HG03354 (cell line): ENCODE data around the gene RNF19B.
"Not testable (repeated sequence)": the region's sequence is repeated elsewhere in the genome, so short reads cannot be mapped to it uniquely, and the experiment has no call there.

Experiments
- ATAC-seq: cut with Tn5 transposase; IDR thresholded peaks from one replicate; pipeline ENCODE4 v1.9.1; 2021; ENCODE audit warnings: mild to moderate bottlenecking; ENCODE audit not compliant: unreplicated experiment, poor library complexity, severe bottlenecking

The RNF19B gene

DNA sequence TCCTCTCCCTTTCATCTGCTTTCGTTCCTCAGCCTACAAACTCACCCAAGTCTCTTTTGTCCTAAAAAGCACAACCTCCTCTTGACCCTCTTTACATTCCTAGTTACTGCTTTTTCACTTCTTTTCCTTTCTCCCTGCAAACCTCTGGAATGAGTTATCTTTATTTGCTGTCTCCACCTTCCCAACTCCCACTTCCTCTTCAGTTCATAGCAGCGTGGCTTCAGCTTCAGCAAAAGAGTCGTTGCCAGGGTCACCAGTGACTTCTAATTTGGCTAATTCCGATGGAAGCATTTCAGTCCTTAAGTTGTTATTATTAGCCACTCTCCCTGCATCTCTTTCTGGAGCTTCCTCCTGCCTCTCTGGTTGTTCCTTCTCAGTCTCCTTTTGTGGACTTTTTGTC is 57.2 kb downstream of the RNF19B start:
- ATAC-seq, result no peak

DNA sequence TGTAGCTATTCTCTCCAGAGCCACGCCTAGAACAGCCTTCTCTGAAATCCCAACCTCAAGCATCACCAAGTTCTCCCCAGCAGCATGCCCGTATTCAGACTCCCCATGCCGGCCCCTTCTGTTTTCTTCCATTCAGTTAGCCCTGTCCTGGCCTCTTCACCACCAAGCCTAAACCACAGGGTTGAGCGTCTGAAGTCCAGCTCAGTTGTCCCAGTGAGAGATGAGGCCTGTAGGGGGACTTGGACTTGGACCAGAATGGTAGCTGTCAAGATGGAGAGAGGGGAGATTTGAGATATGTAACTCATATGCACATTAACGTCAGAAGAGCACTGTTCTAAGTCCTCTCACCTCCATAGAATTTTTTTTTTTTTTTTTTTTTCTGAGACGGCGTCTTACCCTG is 58.0 kb downstream of the RNF19B start:
- ATAC-seq, result no peak

DNA sequence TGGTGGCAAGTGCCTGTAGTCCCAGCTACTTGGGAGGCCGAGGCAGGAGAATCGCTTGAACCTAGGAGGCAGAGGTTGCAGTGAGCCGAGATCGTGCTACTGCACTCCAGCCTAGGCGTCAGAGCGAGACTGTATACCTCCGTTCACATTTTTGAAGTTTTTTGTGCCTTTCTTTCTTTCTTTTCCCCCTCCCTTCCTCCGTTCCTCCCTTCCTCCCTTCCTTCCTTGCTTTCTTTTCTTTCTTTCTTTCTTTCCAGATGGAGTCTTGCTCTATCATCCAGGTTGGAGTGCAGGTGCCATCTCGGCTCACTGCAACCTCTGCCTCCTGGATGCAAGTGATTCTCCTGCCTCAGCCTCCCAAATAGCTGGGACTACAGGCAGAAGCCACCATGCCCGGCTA is 59.0 kb downstream of the RNF19B start:
- ATAC-seq, result not testable (repeated sequence)

DNA sequence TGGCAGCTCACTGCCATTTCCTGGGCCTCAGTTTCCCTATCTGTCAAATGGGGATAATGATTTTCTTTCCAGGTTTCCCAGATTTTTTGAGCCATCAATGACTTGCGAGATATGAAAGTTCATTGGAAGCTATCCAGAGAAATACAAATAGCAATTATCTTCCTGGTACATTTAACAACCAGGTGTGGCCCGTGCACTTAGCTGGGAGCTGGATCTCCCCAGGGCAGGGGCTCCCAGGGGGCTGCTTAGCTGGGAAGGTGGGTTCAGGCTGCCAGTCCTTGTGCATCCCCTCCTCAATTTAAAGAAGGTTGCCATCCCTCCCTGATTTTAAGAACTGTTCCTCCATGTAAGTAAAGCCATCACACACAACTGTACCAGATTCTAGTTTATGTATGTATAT is 59.8 kb downstream of the RNF19B start:
- ATAC-seq, result no peak

DNA sequence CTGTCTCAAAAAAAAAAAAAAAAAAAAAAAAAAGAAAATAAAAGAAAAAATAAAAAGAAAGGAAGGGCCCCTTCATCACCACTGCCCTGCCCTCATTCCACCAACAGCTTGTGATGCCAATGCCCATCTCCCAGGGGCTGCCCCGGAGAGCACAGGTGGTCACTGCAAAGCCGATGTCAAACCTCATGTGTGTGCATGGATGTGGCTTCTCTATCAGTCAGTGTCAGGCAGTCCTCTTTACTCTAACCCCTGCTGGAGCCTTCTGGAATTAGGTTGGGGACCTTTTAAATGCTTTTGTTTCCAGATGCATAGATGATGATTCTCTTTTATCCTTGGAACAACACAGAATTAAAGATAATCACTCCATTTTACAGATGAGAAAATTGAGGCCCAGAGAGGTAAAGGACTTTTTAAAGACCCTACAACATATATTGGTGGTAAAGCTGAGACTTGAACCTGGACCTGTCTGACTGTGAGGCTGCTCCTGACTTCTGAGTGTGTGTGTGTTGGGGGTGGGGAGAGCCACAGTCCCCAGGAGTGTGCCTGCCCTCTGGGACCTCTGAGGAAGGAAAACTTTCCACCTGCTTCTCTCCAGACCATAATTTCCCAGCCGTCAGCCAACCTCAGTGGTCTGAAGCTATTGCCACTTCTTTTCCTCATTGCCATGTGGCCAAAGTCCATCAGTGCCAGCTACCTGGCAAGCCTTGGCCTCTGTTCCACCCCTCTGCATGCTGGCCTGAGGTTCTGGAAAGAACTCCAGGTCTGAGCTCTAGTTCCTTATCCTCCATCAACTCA is 60.4 kb downstream of the RNF19B start:
- ATAC-seq, result no peak

DNA sequence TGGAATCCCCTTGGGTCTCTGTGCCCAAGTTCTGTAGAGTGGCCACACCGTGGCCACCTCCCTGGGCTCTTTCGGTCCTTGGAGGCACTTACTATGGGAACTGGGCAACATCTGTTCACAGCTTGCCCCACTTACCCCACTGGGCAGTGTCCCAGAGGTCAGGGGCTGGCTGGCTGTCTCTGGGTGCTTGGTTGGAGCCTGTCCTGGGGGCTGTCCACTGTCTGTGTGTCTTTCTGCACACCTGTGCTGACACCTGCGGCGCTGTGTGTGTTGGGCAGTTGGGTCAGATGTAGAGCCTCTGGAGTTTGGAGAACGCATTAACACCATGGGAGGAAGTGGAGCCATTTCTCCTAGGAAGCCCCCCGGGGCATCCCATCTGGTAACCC is 62.1 kb downstream of the RNF19B start:
- no peak for ATAC-seq

DNA sequence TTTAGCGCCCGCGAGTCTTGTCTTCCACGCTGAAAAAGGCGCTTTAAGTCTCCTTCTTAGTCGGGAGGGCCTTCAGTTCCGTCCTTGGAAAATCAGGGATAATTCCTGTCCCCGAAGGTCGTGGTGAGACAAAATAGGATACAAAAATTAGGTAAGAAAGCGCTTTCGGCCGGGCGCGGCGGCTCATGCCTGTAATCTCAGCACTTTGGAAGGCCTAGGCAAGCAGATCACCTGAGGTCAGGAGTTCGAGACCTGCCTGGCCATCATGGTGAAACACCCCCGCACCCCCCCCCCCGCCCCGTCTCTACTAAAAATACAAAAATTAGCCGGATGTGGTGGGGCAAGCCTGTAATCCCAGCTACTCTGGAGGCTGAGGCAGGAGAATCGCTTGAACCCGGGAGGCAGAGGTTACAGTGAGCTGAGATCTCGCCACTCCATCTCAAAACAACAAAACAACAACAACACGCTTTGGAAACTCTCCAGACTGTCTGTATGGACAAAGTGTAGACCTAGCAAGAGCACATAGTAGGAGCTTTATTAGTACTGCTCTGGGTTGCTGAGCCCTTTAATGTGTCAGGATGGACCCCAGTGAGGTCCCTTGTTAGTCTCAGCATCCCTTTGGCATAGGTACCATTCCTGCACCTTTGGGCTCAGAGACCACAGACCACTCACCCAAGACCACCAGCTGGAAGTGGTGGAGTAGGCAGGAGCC is 62.6 kb downstream of the RNF19B start:
- ATAC-seq, result no peak

DNA sequence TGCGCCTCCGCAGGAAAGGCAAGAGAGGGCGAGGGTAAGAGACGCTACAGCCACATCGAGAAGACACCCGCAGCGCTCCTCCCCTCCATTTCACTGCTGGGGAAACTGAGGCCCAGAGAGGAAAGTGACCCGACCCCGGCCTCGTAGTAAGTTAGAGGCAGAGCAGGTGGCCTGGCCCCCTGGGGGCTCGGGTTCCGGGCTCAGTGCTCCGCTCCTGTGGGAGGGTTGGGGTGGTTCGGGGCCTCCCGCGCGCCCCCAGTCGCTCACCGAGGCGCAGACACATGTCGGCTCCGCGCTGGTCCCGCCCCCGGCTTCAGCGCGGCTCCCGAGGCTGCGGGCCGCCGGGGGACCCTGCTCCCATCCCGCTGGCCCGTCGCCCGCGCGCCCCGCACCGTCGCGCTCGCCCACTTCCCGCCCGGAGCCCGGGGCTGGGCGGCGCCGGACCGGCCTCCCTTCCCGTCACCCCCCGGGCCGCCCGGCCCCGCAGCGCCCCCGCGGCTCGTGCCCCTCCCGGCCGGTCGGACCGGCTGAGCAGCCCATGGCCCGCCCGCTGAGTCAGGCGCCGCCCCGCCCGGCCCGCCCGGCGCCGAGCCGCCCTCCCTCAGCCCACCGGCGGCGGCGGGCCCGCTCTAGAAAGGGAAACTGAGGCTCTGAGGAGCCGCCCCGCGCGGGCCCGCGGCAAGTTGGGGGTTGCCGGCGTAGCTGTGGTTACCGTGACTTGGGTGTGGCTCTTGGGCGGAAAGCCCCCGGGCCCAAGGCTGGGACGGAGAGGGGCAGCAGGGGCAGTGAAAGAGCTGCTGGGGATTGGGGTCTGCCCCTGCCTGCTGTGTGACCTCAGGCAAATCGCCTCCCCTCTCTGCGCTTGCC is 63.4 kb downstream of the RNF19B start, which contains the start of gene TMEM54:
Gene TMEM54, minus strand, starts transcription at position 434 of the 867 bp plus-strand sequence. Its CDS starts 151 bp downstream, at position 283.
- ATAC-seq, result no peak

DNA sequence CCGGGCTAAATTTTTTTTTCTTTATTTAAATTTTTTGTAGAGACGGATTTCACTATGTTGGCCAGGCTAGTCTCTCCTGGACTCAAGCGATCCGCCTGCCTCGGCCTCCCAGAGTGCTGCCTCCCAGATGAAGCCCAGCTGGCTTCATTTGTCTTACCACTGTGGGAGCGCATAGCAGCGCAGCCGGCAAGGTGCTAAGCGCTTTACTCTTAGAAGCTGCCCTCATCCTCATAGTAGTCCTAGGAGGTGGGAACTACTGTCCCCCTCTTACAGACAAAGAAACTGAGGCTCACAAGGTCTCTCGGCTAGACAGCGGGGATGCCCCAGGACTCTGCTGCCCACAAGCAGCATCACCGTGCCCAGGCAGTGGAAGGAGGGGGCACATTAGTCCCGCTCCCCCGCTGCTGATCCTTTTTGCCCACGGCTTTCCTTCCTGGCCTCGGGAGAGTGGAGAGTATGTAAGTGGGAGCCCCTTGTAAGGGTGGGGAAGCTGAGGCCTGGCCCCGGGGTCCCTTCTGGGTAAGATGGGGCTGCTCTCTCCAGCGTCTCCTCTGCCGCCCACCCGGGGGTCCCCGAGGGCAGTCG is 64.1 kb downstream of the RNF19B start:
- no peak for ATAC-seq

DNA sequence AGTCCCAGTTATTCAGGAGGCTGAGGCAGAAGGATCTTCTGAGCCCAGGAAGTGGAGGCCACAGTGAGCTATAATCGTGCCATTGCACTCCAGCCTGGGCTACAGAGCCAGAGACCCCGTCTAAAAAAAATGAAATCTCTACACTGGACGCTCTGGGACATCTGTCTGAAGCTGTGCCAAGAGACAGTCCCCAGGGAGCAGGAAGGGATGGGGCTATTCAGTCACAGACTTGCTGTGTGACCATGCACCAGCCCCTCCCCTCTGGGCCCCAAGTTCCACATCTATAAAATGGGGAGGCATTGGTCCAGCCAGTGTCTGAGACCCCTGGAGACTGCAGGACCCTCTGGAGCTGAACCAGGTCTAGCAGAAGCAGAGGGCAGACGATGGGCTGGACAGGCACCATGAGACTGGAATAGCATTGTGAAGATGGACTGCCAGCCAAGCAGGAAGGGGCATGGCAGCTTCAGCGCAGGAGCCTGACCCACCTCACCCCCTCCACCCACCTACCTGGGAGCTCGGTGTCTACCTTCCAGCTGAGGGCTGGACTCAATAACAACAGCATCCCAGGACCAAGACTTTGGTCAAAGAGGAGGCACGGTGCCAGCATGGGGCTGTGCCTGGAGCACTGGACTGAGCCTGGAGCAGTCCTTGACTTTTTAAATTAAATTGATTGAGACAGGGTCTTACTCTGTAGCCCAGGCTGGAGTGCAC is 64.9 kb downstream of the RNF19B start:
- no peak for ATAC-seq

DNA sequence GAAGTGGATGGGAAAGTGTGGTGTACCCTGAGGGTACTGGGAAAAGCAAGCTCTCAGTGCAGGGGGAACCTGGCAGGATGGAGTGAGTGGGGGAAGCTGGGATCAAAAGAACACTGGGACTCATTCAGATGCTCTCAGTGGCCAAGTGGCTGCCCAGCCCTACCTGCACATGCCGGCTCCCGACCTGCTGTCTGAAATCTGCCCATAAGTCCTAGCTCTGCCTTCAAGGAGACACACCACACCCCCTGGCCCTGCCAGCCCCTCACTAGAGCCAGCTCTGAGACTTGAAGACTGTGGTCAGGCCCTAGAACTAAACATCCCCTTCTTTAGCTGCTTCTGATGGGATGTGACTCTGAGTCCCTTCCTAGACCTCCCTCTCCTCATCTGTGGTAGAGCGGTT is 65.7 kb downstream of the RNF19B start:
- ATAC-seq, result no peak

DNA sequence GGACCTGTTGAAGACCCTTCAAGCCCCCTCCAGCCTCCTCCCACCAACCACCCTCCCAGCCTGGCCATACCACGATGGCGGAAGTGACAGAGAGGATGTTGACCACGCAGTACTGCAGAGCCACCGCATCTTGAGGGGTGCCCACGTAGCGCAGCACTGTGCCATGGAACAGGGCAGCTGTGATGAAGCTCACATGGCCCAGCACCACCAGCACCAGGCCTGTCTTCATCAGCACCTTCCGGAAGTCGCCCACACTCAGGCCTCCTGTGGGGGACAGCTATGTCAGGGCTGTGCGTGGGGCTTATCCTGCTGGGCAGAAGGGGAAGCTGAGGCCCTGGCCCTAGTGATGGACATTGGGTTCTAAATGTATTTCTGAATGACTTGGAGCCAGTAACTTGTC is 66.6 kb downstream of the RNF19B start:
- no peak for ATAC-seq

DNA sequence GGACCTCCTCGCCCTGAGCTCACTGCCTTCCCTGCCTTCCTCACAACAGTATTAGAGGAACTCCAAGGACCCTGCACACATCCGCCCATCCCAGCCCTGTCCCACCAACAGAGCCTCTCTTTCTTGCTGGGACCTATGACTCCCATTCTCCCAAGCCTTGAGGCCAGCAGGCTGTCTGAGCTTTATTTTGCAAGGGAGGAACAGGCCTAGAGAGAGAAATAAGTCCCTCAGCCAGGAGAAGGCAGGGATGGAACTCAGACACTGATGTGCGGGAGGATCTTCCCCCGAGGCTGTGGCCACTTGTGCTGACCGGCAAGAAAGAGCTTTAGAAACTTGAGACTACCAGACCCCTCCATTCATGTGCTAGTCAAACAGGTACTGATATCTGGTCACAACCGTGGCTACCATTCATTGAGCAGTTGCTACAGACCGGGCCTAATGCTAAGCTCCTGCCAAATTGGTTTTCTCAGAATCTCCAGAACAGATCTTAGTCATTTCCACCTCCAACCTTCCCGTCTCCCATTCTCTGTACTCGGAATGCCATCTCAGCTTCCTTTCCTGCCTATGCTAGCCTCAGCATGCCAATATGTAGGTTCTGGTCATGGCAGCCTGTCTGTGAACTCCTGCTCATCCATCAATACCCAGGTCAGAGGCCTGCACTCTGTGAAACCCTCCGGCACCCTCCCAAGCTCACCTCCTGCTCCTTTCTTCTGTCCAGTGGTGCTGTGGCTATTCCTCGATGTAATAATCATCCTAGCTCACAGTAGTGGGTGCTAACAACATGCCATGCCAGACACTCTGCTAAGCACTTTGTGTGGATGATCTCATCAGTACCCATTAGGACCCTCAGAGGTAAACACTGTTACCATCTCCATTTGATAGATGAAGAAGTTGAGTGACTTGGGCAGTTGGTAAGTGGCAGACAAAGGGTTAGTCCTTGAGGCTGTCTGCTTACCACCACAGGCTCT is 67.2 kb downstream of the RNF19B start:
- no peak for ATAC-seq

DNA sequence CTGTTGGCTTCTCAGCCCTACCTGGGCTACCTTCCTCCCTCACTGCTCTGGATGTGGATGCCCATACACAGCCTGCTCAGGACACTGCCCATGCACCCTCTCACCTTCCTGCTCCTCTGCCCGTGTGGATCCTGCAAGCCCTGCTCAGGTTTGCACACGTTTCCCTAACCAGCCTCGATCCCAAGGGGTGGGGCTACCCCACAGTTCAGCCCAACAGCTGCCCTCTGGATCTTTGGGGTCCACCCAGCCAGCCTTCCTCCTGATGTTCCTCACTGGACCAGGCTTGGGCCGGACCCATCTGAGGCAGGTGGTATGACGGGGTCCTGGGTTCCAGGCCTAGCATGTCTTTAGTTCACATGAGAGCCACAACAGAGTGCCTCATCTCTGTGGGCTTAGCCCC is 68.2 kb downstream of the RNF19B start:
- ATAC-seq, result no peak

DNA sequence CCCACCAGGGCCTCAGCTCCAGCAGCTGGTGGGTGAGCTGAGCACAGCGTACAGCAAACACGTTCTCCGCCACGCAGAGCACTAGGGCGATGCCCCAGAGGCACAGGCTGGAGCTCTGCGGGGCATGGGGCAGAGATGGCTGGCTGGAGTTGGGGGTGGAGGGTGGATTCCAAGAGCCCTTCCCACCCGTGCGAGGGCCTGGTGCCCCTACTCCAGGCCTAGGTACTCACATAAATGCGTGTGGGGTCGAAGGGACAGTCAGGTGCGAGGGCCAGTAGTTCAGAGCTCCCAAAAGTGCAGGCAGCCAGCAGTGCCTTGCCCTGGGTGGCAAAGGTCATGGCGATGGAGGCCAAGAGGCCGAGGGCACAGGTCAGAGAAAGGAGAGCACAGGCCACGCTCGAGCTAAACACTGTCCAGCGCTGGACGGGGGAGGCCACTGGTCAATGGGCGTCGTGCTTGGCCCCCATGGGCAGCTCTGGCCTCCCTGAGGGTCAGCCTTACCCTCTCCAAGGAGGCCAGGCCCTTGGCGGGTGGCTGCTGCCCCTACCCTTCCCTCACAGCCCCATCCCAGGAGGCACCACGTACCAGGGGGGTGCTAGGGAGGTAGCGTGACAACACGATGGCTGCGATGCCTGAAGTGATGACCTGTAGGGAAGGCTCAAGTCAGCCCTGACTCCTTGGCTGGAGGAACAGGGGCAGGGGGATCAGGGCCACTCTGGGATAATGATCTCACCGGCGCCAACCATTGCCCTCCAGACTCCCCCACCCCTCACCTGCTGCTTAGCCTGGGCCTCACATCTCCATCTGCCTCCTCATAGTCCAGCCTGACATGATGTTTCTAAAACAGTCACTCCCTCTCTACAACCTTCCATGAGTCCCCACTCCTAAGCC is 69.0 kb downstream of the RNF19B start:
- ATAC-seq, result no peak

DNA sequence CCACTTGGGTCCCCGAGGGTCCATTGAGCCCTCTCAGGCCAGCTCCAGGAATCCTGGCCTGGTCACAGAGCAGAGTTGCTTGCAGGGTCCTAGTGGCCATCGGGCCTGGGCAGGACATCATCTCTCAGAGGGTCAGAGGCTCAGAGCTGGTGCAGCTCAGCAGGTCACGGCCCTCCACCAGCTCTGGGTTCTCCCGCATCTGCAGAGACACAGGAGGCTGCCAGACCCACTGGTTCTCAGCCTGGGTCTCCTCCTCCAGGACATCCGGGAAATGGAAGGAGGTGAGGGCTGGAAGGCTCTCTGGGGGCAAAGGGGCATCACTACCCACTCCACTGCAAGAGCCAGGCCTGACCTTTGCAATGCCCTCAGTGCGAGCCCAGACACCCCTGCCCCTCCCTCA is 69.9 kb downstream of the RNF19B start:
- ATAC-seq, result no peak

DNA sequence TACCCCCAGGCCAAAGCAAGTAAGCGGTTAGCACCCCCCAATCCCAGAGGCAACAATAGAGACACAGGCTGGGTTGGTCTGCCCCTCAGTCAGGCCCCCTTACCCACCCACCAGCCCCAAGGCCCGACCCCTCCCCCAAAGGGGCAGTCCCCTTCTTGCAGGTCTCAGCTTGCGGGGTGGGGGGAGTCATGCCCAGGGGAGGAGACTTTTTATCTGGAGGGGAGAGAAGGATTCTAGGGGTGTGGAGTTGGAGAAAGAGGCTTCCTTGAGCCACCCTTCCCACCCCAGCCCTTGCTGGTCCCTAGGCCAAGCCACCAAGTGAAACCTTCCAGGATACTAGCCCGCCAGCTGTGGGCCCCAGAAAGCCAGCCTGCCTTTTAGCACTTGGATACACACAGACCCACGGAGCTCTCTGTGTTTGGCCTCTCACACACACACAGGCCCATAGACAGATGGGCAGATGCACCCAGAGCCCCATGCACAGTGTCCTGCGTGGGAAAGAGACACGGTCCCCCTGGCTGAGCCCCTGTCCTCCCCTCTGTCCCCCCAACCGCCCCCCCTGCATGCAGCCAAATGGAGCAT is 70.5 kb downstream of the RNF19B start:
- no peak for ATAC-seq
